Measurements from ENCODE around the gene TBC1D7. TPM values are rescaled to one million over a fixed set of nuclear protein-coding genes. Genes with fewer than 3 reads are reported as not detected.

The TBC1D7 gene
- polyA plus RNA-seq (2013, experiment 1 of 2; ENCODE audit: insufficient read length): 20.5 TPM
- 23.4 TPM for polyA plus RNA-seq (2013, experiment 2 of 2; ENCODE audit: insufficient read length)

GRCh38 chr6:13328076-13328874 is at the start of gene TBC1D7:
TSS of gene TBC1D7 (minus strand) at chr6:13328537. CDS start at chr6:13326898, 1,639 bp downstream.
- peak; percentile 90 for DNase-seq

- no peak for DNase-seq
Observed at GRCh38 chr6:13377054-13377758, 48.9 kb upstream of the TBC1D7 start.

GRCh38 chr6:13375360-13375878 is 47.1 kb upstream of the TBC1D7 start:
- DNase-seq: no peak

- no peak for DNase-seq
Observed at GRCh38 chr6:13373919-13374318, 45.6 kb upstream of the TBC1D7 start.

GRCh38 chr6:13373488-13373886 is 45.1 kb upstream of the TBC1D7 start:
- no peak for DNase-seq

- DNase-seq: no peak
Observed at GRCh38 chr6:13372688-13373487, 44.6 kb upstream of the TBC1D7 start.

GRCh38 chr6:13372076-13372475 is 43.7 kb upstream of the TBC1D7 start:
- no peak for DNase-seq

- DNase-seq: no peak
Observed at GRCh38 chr6:13371421-13372072, 43.2 kb upstream of the TBC1D7 start.

GRCh38 chr6:13370623-13371022 is 42.3 kb upstream of the TBC1D7 start:
- DNase-seq: no peak

- DNase-seq: no peak
Observed at GRCh38 chr6:13369591-13369990, 41.3 kb upstream of the TBC1D7 start.

GRCh38 chr6:13368731-13369115 is 40.4 kb upstream of the TBC1D7 start:
- DNase-seq: peak; percentile 69

- no peak for DNase-seq
Observed at GRCh38 chr6:13368079-13368730, 39.9 kb upstream of the TBC1D7 start.

GRCh38 chr6:13367396-13367795 is 39.1 kb upstream of the TBC1D7 start:
- no peak for DNase-seq

GRCh38 chr6:13365320-13365719 is 37.0 kb upstream of the TBC1D7 start:
- no peak for DNase-seq

GRCh38 chr6:13364842-13365241 is 36.5 kb upstream of the TBC1D7 start:
- no peak for DNase-seq

- DNase-seq: peak; percentile 62
Observed at GRCh38 chr6:13362412-13362811, 34.1 kb upstream of the TBC1D7 start.

GRCh38 chr6:13360671-13361540 is 32.6 kb upstream of the TBC1D7 start:
- no peak for DNase-seq

GRCh38 chr6:13359287-13359686 is 30.9 kb upstream of the TBC1D7 start:
- no peak for DNase-seq

GRCh38 chr6:13358511-13358910 is 30.2 kb upstream of the TBC1D7 start:
- DNase-seq: no peak

- peak; percentile 36 for DNase-seq
Observed at GRCh38 chr6:13357551-13358075, 29.3 kb upstream of the TBC1D7 start.

Data from fibroblast of skin of scalp (primary cell).